Loucy (cell line): ENCODE data around the gene NIPAL3.

Source experiments
- H2AFZ ChIP-seq: fragments of 200-600 bp; sonication (generic); 2 replicates; pipeline ENCODE4 v1.6.0; 2016; ENCODE audit warnings: antibody characterized with exemption, mild to moderate bottlenecking, low read length, moderate library complexity
- H3F3A ChIP-seq: fragments of 200-600 bp; 2 replicates; pipeline ENCODE4 v1.6.0; 2016; ENCODE audit warnings: antibody characterized with exemption, low read depth, mild to moderate bottlenecking
- H3K27me3 ChIP-seq: fragments of 200-600 bp; sonication (generic); 2 replicates; pipeline ENCODE4 v1.6.1; 2014; ENCODE audit warnings: low read length, mild to moderate bottlenecking; ENCODE audit not compliant: insufficient read depth, poor library complexity, severe bottlenecking
- H3K36me3 ChIP-seq: fragments of 200-600 bp; sonication (generic); 2 replicates; pipeline ENCODE4 v1.6.1; 2016; ENCODE audit warnings: low read length; ENCODE audit not compliant: insufficient read depth
- H3K4me1 ChIP-seq: fragments of 200-600 bp; sonication (generic); 2 replicates; pipeline ENCODE4 v1.5.1; 2014; ENCODE audit warnings: low read length, mild to moderate bottlenecking; ENCODE audit not compliant: insufficient read depth, poor library complexity, severe bottlenecking
- H3K4me2 ChIP-seq: fragments of 200-600 bp; sonication (generic); 2 replicates; pipeline ENCODE4 v1.6.0; 2014; ENCODE audit warnings: antibody characterized with exemption, low read length, low read depth, mild to moderate bottlenecking; ENCODE audit not compliant: poor library complexity, severe bottlenecking
- H3K4me3 ChIP-seq: fragments of 200-600 bp; sonication (generic); 2 replicates; pipeline ENCODE4 v1.5.1; 2014; ENCODE audit warnings: low read length, mild to moderate bottlenecking, mixed read lengths; ENCODE audit not compliant: poor library complexity, severe bottlenecking
- H3K79me2 ChIP-seq: fragments of 200-600 bp; sonication (generic); 2 replicates; pipeline ENCODE4 v1.6.1; 2014; ENCODE audit warnings: low read length; ENCODE audit not compliant: insufficient read depth
- H3K9ac ChIP-seq: fragments of 200-600 bp; sonication (generic); 2 replicates; pipeline ENCODE4 v1.6.0; 2014; ENCODE audit warnings: mild to moderate bottlenecking, low read depth, low read length, moderate library complexity; ENCODE audit not compliant: poor library complexity, severe bottlenecking
- H3K9me2 ChIP-seq: fragments of 200-600 bp; sonication (generic); replicated peaks from 2 replicates; pipeline ENCODE4 v1.6.1; 2016; ENCODE audit warnings: low read depth, low read length, mixed read lengths
- H3K9me3 ChIP-seq: fragments of 200-600 bp; sonication (generic); 2 replicates; pipeline ENCODE4 v1.6.1; 2014; ENCODE audit warnings: mild to moderate bottlenecking, antibody characterized with exemption, low read length, low read depth; ENCODE audit not compliant: insufficient read depth
- H4K20me1 ChIP-seq: fragments of 200-600 bp; sonication (generic); 2 replicates; pipeline ENCODE4 v1.6.0; 2014; ENCODE audit warnings: antibody characterized with exemption, low read length, mild to moderate bottlenecking; ENCODE audit not compliant: insufficient read depth, poor library complexity, severe bottlenecking
- EZH2phosphoT487 ChIP-seq: fragments of 200-600 bp; IDR thresholded peaks from 2 replicates; pipeline ENCODE4 v1.6.1; 2018; ENCODE audit warnings: antibody characterized with exemption, mild to moderate bottlenecking, moderate library complexity, borderline replicate concordance
- TF ChIP-seq, protein P1 (sequence below): fragments of 200-600 bp; sonication (generic); conservative IDR thresholded peaks from 2 replicates; pipeline ENCODE4 v1.5.1; 2014; ENCODE audit warnings: mild to moderate bottlenecking, antibody characterized with exemption, low read length

NIPAL3 gene

DNA sequence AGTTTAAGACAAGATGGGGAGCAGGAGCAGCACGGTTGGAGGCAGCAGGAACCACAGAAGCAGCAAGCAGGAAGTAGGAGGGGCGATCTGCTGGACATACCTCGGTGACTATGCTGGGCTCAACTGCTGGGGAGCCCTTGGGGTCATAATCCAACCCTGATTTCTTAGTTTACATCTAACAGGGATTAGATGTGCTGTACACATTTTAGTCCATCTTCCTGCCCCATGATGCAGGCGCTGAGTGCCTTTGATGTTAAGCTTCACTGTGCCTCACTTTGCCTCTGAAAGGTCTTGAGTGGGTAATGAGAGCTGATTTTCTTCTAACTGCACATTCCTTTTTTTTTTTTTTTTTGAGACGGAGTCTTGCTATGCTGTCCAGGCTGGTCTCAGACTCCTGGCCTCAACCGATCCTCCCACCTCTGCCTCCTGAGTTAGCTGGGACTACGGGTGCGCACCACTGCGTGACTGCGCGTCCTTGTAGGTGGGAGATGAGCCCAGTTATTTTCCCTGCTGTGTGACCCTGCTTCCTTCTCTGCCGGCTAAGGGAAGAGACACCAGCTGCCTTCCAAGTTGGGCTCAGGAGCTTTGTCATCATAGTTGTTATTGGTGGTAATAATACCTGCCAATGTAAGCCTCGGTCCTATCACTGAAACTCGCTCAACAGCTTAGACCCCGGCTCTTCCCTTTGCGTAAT is 85.9 kb downstream of the NIPAL3 start:
- H3K9ac ChIP-seq = peak overlapping the region; percentile 94
- no peaks in the 10 kb centered on the region for H3K36me3 ChIP-seq
- peak overlapping the region; percentile 78 for H3K4me3 ChIP-seq
- no peak for TF ChIP-seq EZH2phosphoT487
- TF ChIP-seq, protein P1, sequence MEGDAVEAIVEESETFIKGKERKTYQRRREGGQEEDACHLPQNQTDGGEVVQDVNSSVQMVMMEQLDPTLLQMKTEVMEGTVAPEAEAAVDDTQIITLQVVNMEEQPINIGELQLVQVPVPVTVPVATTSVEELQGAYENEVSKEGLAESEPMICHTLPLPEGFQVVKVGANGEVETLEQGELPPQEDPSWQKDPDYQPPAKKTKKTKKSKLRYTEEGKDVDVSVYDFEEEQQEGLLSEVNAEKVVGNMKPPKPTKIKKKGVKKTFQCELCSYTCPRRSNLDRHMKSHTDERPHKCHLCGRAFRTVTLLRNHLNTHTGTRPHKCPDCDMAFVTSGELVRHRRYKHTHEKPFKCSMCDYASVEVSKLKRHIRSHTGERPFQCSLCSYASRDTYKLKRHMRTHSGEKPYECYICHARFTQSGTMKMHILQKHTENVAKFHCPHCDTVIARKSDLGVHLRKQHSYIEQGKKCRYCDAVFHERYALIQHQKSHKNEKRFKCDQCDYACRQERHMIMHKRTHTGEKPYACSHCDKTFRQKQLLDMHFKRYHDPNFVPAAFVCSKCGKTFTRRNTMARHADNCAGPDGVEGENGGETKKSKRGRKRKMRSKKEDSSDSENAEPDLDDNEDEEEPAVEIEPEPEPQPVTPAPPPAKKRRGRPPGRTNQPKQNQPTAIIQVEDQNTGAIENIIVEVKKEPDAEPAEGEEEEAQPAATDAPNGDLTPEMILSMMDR = no peak
- H3K4me1 ChIP-seq = peaks cover 56% of the 10 kb centered on the region
- H3K9me3 ChIP-seq = no peaks in the 10 kb centered on the region
- no peaks in the 10 kb centered on the region for H3K9me2 ChIP-seq
- no peaks in the 10 kb centered on the region for H3K27me3 ChIP-seq
- H2AFZ ChIP-seq = peak overlapping the region; percentile 91
- peak overlapping the region; percentile 85 for H3K4me2 ChIP-seq
- peaks cover 5% of the 10 kb centered on the region for H4K20me1 ChIP-seq
- peaks cover 32% of the 10 kb centered on the region for H3K79me2 ChIP-seq
- H3F3A ChIP-seq = 0 out of 2 replicates have a peak, but pooled peaks cover 3% of the 10 kb centered on the region

DNA sequence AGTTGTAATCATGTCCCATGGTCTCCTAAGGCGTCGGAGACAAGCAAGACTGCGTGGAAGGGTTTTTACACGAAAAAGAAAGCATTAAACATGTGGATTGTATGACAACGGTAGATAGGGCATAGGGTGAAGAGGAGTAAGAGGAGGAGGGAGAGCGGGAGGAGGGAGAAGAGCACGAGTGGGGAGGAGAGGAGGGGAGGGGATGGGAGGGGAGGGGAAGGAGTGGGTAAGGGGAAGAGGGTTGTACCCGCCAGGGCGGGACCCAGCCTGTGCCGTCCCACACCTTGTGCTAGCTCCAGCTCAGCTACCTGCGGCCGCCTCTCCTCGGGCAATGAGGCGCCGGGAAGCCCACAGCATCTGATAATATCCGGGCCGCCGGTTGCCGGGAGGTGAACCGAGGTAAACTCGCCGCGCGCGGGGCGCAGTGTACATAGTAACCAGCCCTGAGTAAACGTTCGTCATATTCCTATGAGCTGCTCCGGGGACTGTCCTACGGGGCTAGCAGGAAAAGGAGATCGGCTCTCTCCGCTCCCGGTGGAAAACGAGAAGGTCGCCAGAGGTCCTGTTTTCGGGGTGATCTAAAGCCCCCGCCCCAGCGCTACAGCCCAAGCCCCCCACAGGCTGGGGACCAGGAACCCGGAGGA is 86.6 kb downstream of the NIPAL3 start:
- no peaks in the 10 kb centered on the region for H3K9me3 ChIP-seq
- peak overlapping the region; percentile 78 for H3K4me3 ChIP-seq
- H3K9ac ChIP-seq = peak overlapping the region; percentile 94
- peaks cover 39% of the 10 kb centered on the region for H3K79me2 ChIP-seq
- H4K20me1 ChIP-seq = peaks cover 5% of the 10 kb centered on the region
- peaks cover 63% of the 10 kb centered on the region for H3K4me1 ChIP-seq
- TF ChIP-seq, protein P1 = no peak
- no peak for TF ChIP-seq EZH2phosphoT487
- no peaks in the 10 kb centered on the region for H3K36me3 ChIP-seq
- no peaks in the 10 kb centered on the region for H3K27me3 ChIP-seq
- peak overlapping the region; percentile 91 for H2AFZ ChIP-seq
- 0 out of 2 replicates have a peak, but pooled peaks cover 3% of the 10 kb centered on the region for H3F3A ChIP-seq
- H3K4me2 ChIP-seq = peak overlapping the region; percentile 85
- H3K9me2 ChIP-seq = no peaks in the 10 kb centered on the region

DNA sequence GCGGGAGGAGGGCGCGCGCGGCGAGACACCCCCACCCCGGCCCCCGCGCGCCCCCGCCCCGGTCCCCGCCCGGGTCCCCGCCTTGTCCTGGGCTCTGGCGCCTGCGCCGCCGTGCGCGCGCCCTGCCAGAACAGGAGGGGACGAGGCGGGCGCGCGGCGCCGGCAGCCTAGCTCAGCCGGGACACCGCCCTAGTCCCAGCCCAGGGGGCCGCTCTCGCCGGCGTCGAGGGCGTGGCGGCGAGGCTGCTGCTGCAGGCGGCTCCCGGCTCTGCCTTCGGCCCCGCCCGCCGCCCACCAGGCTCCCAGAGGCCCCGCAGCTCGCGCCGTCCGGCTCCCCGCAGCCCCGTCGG is 87.1 kb downstream of the NIPAL3 start, which contains the start of gene RCAN3:
Gene RCAN3, plus strand, starts transcription at position 128 of the 350 bp plus-strand sequence. CDS start 11,537 bp downstream, outside the sequence.
- H3K9me2 ChIP-seq = no peaks in the 10 kb centered on the region
- peak within 1 kb of the TSS; percentile 96 for H3K4me2 ChIP-seq
- H3K9me3 ChIP-seq = no peaks in the 10 kb centered on the region
- peak within 1 kb of the TSS; percentile 91 for H2AFZ ChIP-seq
- H3F3A ChIP-seq = 0 out of 2 replicates have a peak, but pooled peaks cover 3% of the 10 kb centered on the region
- peak within 1 kb of the TSS; percentile 78 for H3K4me3 ChIP-seq
- peak within 1 kb of the TSS; percentile 94 for H3K9ac ChIP-seq
- peaks cover 5% of the 10 kb centered on the region for H4K20me1 ChIP-seq
- H3K27me3 ChIP-seq = no peaks in the 10 kb centered on the region
- no peaks in the 10 kb centered on the region for H3K36me3 ChIP-seq
- TF ChIP-seq, protein P1 = no peak
- TF ChIP-seq EZH2phosphoT487 = no peak
- H3K79me2 ChIP-seq = peaks cover 44% of the 10 kb centered on the region
- H3K4me1 ChIP-seq = peaks cover 68% of the 10 kb centered on the region
